Dermis lymphatic vessel endothelial cell (primary cell): ENCODE results near the gene DISP1. TPM values are rescaled to one million over a fixed set of nuclear protein-coding genes. Genes with fewer than 3 reads are reported as not detected.

ENCODE experiments used
- total RNA-seq: library from RNA; depleted of rRNA; stranded (reverse); fragments of >200 nt; gene quantifications from 2 replicates; pipeline ENCODE4 v1.2.1, GENCODE V29; 2014

The DISP1 gene, protein sequence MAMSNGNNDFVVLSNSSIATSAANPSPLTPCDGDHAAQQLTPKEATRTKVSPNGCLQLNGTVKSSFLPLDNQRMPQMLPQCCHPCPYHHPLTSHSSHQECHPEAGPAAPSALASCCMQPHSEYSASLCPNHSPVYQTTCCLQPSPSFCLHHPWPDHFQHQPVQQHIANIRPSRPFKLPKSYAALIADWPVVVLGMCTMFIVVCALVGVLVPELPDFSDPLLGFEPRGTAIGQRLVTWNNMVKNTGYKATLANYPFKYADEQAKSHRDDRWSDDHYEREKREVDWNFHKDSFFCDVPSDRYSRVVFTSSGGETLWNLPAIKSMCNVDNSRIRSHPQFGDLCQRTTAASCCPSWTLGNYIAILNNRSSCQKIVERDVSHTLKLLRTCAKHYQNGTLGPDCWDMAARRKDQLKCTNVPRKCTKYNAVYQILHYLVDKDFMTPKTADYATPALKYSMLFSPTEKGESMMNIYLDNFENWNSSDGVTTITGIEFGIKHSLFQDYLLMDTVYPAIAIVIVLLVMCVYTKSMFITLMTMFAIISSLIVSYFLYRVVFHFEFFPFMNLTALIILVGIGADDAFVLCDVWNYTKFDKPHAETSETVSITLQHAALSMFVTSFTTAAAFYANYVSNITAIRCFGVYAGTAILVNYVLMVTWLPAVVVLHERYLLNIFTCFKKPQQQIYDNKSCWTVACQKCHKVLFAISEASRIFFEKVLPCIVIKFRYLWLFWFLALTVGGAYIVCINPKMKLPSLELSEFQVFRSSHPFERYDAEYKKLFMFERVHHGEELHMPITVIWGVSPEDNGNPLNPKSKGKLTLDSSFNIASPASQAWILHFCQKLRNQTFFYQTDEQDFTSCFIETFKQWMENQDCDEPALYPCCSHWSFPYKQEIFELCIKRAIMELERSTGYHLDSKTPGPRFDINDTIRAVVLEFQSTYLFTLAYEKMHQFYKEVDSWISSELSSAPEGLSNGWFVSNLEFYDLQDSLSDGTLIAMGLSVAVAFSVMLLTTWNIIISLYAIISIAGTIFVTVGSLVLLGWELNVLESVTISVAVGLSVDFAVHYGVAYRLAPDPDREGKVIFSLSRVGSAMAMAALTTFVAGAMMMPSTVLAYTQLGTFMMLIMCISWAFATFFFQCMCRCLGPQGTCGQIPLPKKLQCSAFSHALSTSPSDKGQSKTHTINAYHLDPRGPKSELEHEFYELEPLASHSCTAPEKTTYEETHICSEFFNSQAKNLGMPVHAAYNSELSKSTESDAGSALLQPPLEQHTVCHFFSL (N-terminal part only)
- total RNA-seq: 0.65 and 1.4 TPM in 2 replicates

DNA sequence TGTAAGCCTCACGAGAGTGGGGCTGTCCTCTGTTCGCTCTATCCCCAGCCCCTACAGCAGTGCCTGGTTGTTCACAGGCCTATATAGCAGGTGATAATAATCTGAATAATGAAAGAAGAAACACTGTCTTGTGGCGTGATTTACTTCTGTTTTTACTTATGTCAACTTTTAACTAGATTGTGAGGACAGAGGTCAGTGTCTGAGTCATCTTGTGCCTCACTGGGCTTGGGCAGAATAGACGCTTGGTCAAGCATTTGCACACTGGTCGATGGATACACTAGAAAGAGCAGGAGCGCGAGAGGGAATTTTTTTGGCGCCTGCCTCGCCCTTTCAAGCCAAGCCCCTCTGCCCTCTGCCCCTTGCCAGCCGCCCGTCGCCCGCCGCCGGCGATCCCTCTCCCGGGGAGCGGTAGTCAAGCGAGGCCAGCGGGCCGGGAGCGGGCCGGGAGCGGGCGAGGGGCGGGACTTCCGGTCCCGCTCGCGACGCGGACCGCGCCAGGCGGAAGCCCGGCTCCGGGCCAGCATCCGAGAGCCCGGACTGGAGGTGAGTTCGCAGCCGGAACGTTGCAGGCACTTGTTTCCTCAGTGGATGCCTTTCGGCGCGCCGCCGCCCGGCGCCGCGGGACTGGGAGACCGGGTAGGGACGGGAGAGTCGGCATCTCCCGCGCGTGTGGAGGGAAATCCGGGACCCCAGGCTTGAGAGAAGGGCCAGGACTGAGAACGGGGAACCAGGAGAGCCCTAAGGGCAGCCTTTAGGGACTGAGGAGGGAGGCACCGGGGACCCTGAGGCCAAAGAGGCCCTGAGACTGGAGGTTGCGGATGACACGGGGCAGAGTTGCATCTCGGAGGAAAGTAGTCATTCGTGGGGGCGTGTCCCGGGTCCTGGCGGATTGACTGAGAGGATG, at the start of gene DISP1:
Gene DISP1 (plus strand): TSS at position 504 of the 904 bp plus-strand sequence. CDS start 127,785 bp downstream, outside the sequence.

Other genes starting within 250 kb of the DISP1 start
- gene TAF1A, start 225.1 kb upstream of the DISP1 start, total RNA-seq: 2.3 and 3.8 TPM in 2 replicates
- 31.4 and 35.7 TPM in 2 replicates for gene MIA3, start 196.9 kb upstream of the DISP1 start, total RNA-seq
- 42.9 and 43.0 TPM in 2 replicates for gene AIDA, start 102.5 kb upstream of the DISP1 start, total RNA-seq
- gene BROX, start 102.5 kb upstream of the DISP1 start, total RNA-seq: 41.1 and 43.0 TPM in 2 replicates
- not detected in 2 replicates for gene FAM177B, start 77.8 kb upstream of the DISP1 start, total RNA-seq